Esophagus squamous epithelium (tissue), 4 donors: ENCODE measurements around the gene FMNL3.

Experiments used
- POLR2A ChIP-seq, 4 donors: fragments of 450-650 bp; IDR thresholded peaks; one replicate each; pipeline ENCODE4 v1.6.1; 2017; ENCODE audit warnings: antibody characterized with exemption in 4 of 4, mild to moderate bottlenecking in 4 of 4, moderate library complexity in 3 of 4
- TF ChIP-seq, protein P1 (sequence below), 6 experiments: fragments of 450-650 bp in 4 of 6; fragments of 200-600 bp in 2 of 6; sonication (generic) in 2 of 6; IDR thresholded peaks; one replicate each; pipeline ENCODE4 v1.5.1; 2016 to 2019; ENCODE audit warnings: antibody characterized with exemption in 6 of 6, mild to moderate bottlenecking in 4 of 6, moderate library complexity in 4 of 6

DNA sequence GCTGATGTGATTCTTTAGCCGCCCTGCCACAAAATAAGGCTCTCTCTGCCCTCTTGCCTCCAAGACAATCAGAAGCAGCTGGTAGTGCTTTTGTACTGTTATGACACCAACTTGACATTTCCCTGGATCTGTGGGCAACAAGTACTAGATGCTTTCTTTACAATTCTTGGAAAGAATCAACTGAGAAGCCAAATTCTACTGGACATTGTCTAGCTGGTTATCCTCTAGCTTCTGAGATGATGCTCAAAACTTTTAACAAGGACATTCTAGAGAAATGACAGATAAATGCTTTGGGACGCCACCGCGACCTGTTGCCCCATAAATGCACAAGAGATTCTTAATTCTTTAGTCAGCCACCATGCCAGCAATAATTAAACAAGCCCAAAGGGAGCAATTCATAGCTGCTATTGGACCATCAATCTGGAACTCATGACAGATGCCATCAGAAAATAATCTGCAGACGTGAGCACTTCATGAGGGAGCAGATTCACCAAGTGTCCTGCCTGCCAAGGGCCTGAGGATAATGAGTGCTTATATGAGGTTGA is 22.8 kb downstream of the FMNL3 start:
- TF ChIP-seq POLR2A (IDR thresholded peaks at IDR 0.05), result no peak
- TF ChIP-seq, protein P1, sequence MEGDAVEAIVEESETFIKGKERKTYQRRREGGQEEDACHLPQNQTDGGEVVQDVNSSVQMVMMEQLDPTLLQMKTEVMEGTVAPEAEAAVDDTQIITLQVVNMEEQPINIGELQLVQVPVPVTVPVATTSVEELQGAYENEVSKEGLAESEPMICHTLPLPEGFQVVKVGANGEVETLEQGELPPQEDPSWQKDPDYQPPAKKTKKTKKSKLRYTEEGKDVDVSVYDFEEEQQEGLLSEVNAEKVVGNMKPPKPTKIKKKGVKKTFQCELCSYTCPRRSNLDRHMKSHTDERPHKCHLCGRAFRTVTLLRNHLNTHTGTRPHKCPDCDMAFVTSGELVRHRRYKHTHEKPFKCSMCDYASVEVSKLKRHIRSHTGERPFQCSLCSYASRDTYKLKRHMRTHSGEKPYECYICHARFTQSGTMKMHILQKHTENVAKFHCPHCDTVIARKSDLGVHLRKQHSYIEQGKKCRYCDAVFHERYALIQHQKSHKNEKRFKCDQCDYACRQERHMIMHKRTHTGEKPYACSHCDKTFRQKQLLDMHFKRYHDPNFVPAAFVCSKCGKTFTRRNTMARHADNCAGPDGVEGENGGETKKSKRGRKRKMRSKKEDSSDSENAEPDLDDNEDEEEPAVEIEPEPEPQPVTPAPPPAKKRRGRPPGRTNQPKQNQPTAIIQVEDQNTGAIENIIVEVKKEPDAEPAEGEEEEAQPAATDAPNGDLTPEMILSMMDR (IDR thresholded peaks at IDR 0.05), result no peak
